B cell (primary cell): ENCODE data around the gene STX4. TPM values are rescaled to one million over a fixed set of nuclear protein-coding genes. Genes with fewer than 3 reads are reported as not detected.

ENCODE experiments used
- ATAC-seq: fragments of 200-7000 bp; cut with Tn5 transposase; one replicate; pipeline ENCODE4 v1.10.0; 2021; ENCODE audit warnings: low read depth, mild to moderate bottlenecking, moderate number of reproducible peaks, moderate library complexity
- CTCF ChIA-PET: fragments of 350-600 bp; sonication (Branson Sonifier 250); formaldehyde crosslinking; loops from one replicate; lab custom pipeline; 2021; ENCODE audit warnings: antibody characterized with exemption, inconsistent platforms; lab: Charles Lee
- POLR2A ChIA-PET: fragments of 350-600 bp; sonication (Branson Sonifier 250); formaldehyde crosslinking; loops from one replicate; lab custom pipeline; 2021; ENCODE audit warnings: antibody characterized with exemption; lab: Charles Lee
- DNase-seq: peaks from one replicate; pipeline ENCODE4 v3.0.0; 2013
- H2AFZ ChIP-seq: 2 replicates; pipeline ENCODE4 v1.6.1; 2012; ENCODE audit warnings: mild to moderate bottlenecking, low read depth, low read length; ENCODE audit not compliant: insufficient read depth, poor library complexity, severe bottlenecking
- H3K27ac ChIP-seq, 2 donors: 1 replicate in 1 of 2; 2 replicates in 1 of 2; pipeline ENCODE4 v1.5.1; 2012 to 2013; ENCODE audit warnings: low read length in 2 of 2, mild to moderate bottlenecking in 2 of 2, moderate library complexity in 1 of 2
- H3K27me3 ChIP-seq, 4 experiments: fragments of 200-600 bp in 1 of 4; sonication (generic) in 1 of 4; replicated peaks in 1 of 4; 1 replicate in 2 of 4; 2 replicates in 2 of 4; pipeline versions ENCODE4 v1.6.1 to v1.7.0; 2013 to 2016; ENCODE audit warnings: low read length in 3 of 4, mild to moderate bottlenecking in 2 of 4, mixed read lengths in 1 of 4, moderate library complexity in 1 of 4; ENCODE audit not compliant: insufficient read depth in 4 of 4, control insufficient read depth in 3 of 4; ENCODE audit errors: control extremely low read depth in 1 of 4
- H3K36me3 ChIP-seq, 2 experiments: replicated peaks in 1 of 2; 1 replicate in 1 of 2; 2 replicates in 1 of 2; pipeline versions ENCODE4 v1.6.1 to v1.7.1; 2013; ENCODE audit warnings: low read length in 1 of 2; ENCODE audit not compliant: insufficient read depth in 2 of 2, control insufficient read depth in 1 of 2; ENCODE audit errors: control extremely low read depth in 1 of 2, extremely low read depth in 1 of 2
- H3K4me1 ChIP-seq, 2 donors: fragments of 200-600 bp in 1 of 2; sonication (generic) in 1 of 2; 1 replicate in 1 of 2; 2 replicates in 1 of 2; pipeline versions ENCODE4 v1.5.1 to v1.6.1; 2013 to 2017; ENCODE audit warnings: low read length in 2 of 2; ENCODE audit not compliant: control insufficient read depth in 2 of 2, insufficient read depth in 2 of 2
- H3K4me2 ChIP-seq: replicated peaks from 2 replicates; pipeline ENCODE3; 2012; ENCODE audit warnings: mild to moderate bottlenecking, low read depth, low read length; ENCODE audit not compliant: poor library complexity, severe bottlenecking
- H3K4me3 ChIP-seq, 5 experiments: fragments of 200-600 bp in 1 of 5; sonication (generic) in 1 of 5; 1 replicate in 3 of 5; 2 replicates in 2 of 5; pipeline versions ENCODE4 v1.5.1 to v1.7.0; 2011 to 2016; ENCODE audit warnings: low read length in 4 of 5, mild to moderate bottlenecking in 4 of 5, low read depth in 2 of 5, control low read depth in 1 of 5, moderate library complexity in 1 of 5; ENCODE audit not compliant: insufficient read depth in 1 of 5; ENCODE audit errors: control extremely low read depth in 1 of 5, extremely low read depth in 1 of 5
- H3K79me2 ChIP-seq: fragments of 200-600 bp; sonication (generic); one replicate; pipeline ENCODE4 v1.6.0; 2016; ENCODE audit warnings: low read length; ENCODE audit not compliant: control insufficient read depth, insufficient read depth
- H3K9ac ChIP-seq: fragments of 200-600 bp; sonication (generic); 2 replicates; pipeline ENCODE4 v1.6.1; 2017; ENCODE audit warnings: mild to moderate bottlenecking, low read length, moderate library complexity
- H3K9me3 ChIP-seq, 3 donors: one replicate each; pipeline versions ENCODE4 v1.6.1 to v1.7.1; 2013; ENCODE audit warnings: low read length in 2 of 3; ENCODE audit not compliant: control insufficient read depth in 2 of 3, insufficient read depth in 1 of 3; ENCODE audit errors: control extremely low read depth in 1 of 3
- H4K20me1 ChIP-seq: 2 replicates; pipeline ENCODE4 v1.6.0; 2012; ENCODE audit warnings: mild to moderate bottlenecking, low read length; ENCODE audit not compliant: insufficient read depth, control insufficient read depth, poor library complexity, severe bottlenecking
- H3K27ac Mint-ChIP-seq: one replicate; pipeline ENCODE4 v1.8.0; 2021; ENCODE audit warnings: mixed read lengths
- H3K27me3 Mint-ChIP-seq: one replicate; pipeline ENCODE4 v1.8.0; 2021; ENCODE audit warnings: mixed read lengths
- H3K4me1 Mint-ChIP-seq: one replicate; pipeline ENCODE4 v1.8.0; 2021; ENCODE audit warnings: mixed read lengths
- H3K4me3 Mint-ChIP-seq: one replicate; pipeline ENCODE4 v1.8.0; 2021; ENCODE audit warnings: mixed read lengths
- H3K9me3 Mint-ChIP-seq: one replicate; pipeline ENCODE4 v1.8.0; 2022; ENCODE audit warnings: mixed read lengths; ENCODE audit not compliant: insufficient read depth
- CTCF ChIP-seq: fragments of 200-600 bp; IDR thresholded peaks from one replicate; pipeline ENCODE4 v1.8.0; 2022; ENCODE audit warnings: antibody characterized with exemption, mild to moderate bottlenecking
- EZH2 ChIP-seq: IDR thresholded peaks from 2 replicates; pipeline ENCODE4 v1.6.1; 2012; ENCODE audit warnings: borderline replicate concordance, low read depth, mild to moderate bottlenecking, moderate library complexity, low read length; ENCODE audit not compliant: insufficient read depth, poor library complexity, severe bottlenecking
- WGBS: methylation state at CpG from one replicate; pipeline ENCODE4 v1.1.5; 2013; ENCODE audit warnings: missing lambda C conversion rate; ENCODE audit not compliant: insufficient coverage; 5-methylcytosine and 5-hydroxymethylcytosine counted together
- intact Hi-C: fragments of 100-400 bp; cut with micrococcal nuclease; formaldehyde crosslinking; loops from one replicate; pipeline ENCODE4 v1.10.0; 2022
- polyA plus RNA-seq: library from polyadenylated mRNA; depleted of rRNA; stranded (reverse); fragments of >200 nt; gene quantifications from 2 replicates; pipeline ENCODE4 v1.2.3, GENCODE V29; 2012
- total RNA-seq, 2 donors: library from RNA; stranded (reverse); fragments of 120-200 nt in 1 of 2; gene quantifications; 1 replicate in 1 of 2; 2 replicates in 1 of 2; pipeline versions ENCODE4 v1.2.3 to v1.2.4, GENCODE V29; 2013 to 2022

Gene STX4
- total and polyA plus RNA-seq, 2 donors (not counting 1 experiment from before 2014, with no cell fraction given) = 120 to 133 TPM

GRCh38 chr16:30984669-30985400, 48.5 kb upstream of the STX4 start, which contains the start of gene HSD3B7:
HSD3B7 (plus strand) TSS chr16:30985207; CDS start chr16:30985659, 452 bp downstream.
- H4K20me1 ChIP-seq = no peaks in the 10 kb centered on the region
- Mint-ChIP-seq H3K27ac (no peak within 1 kb of the TSS), H3K4me3 (no peak within 1 kb of the TSS), H3K27me3 (no peaks in the 10 kb centered on the region), H3K9me3 (no peaks in the 10 kb centered on the region), H3K4me1 (no peaks in the 10 kb centered on the region)
- no peaks in the 10 kb centered on the region for H3K9me3 ChIP-seq
- H3K4me1 ChIP-seq = peaks cover 3 to 6% of the 10 kb centered on the region in 2 donors
- no peak for TF ChIP-seq EZH2
- TF ChIP-seq CTCF = peak; percentile 90
- no peaks in the 10 kb centered on the region for H3K27me3 ChIP-seq
- peak within 1 kb of the TSS; percentile 33 for H3K4me2 ChIP-seq
- WGBS = 52% methylated on average over 19 of the region's 24 CpGs
- intact Hi-C loops = loop anchor here (1.0 to 5.0 kb wide), 4 partner anchors 109 to 458 kb away; partner anchors contain the start of gene VKORC1
- H3K4me3 ChIP-seq = no peak within 1 kb of the TSS
- peaks cover 0 to 26% of the 10 kb centered on the region in 2 experiments for H3K36me3 ChIP-seq
- DNase-seq = peak; percentile 81
- H3K79me2 ChIP-seq = no peaks in the 10 kb centered on the region
- H2AFZ ChIP-seq = no peak within 1 kb of the TSS
- peak; percentile 81 for ATAC-seq
- H3K9ac ChIP-seq = no peak within 1 kb of the TSS
- CTCF ChIA-PET = interaction anchor here (0.6 to 5.1 kb wide), 26 partner anchors 12 to 884 kb away, joined by 3 to 63 read pairs (median 4); partner anchors contain the start of genes KAT8, VKORC1, ZNF668 and ZNF843
- POLR2A ChIA-PET = interaction anchor here (1.7 kb wide), 1 partner anchor 158 kb away, joined by 8 read pairs; no protein-coding TSS in a partner anchor
- no peak within 1 kb of the TSS for H3K27ac ChIP-seq
